HEK293 (cell line): ENCODE measurements around the gene TRAPPC1.

ENCODE experiments used
- CTCF ChIA-PET: fragments of 350-600 bp; formaldehyde crosslinking; extraction: SDS; loops from one replicate; lab custom pipeline; 2021; ENCODE audit warnings: antibody characterized with exemption; lab: Yijun Ruan, JAX
- POLR2A ChIA-PET: fragments of 300-600 bp; formaldehyde crosslinking; extraction: SDS; loops from one replicate; lab custom pipeline; 2020; ENCODE audit warnings: antibody characterized with exemption, inconsistent platforms; lab: Yijun Ruan, JAX
- H3K27ac ChIP-seq: fragments of 200-500 bp; sonication (Bioruptor generic); 2 replicates; pipeline ENCODE4 v1.5.1; 2014; ENCODE audit warnings: low read depth, low read length, control low read depth, inconsistent platforms; ENCODE audit errors: extremely low read depth
- H3K36me3 ChIP-seq, 2 experiments: fragments of 200-500 bp in 1 of 2; sonication (Bioruptor generic) in 1 of 2; 1 replicate in 1 of 2; 2 replicates in 1 of 2; pipeline ENCODE4 v1.5.1; 2014 to 2017; ENCODE audit warnings: inconsistent platforms in 2 of 2, low read length in 2 of 2; ENCODE audit not compliant: control insufficient read depth in 2 of 2, insufficient read depth in 1 of 2
- H3K4me1 ChIP-seq: fragments of 200-500 bp; sonication (Bioruptor generic); 2 replicates; pipeline ENCODE4 v1.5.1; 2014; ENCODE audit warnings: mild to moderate bottlenecking, low read length, inconsistent platforms; ENCODE audit not compliant: control insufficient read depth, insufficient read depth
- H3K4me3 ChIP-seq: 2 replicates; pipeline ENCODE4 v1.5.1; 2011; ENCODE audit warnings: low read depth, mild to moderate bottlenecking, control low read depth, low read length, moderate library complexity
- H3K9me3 ChIP-seq: fragments of 200-500 bp; sonication (Bioruptor generic); 2 replicates; pipeline ENCODE4 v1.5.1; 2014; ENCODE audit warnings: low read depth, low read length, inconsistent platforms; ENCODE audit not compliant: control insufficient read depth, insufficient read depth
- GFI1B ChIP-seq: fragments of 450-650 bp; formaldehyde crosslinking; IDR thresholded peaks from 2 replicates; pipeline ENCODE4 v1.5.1; 2016; ENCODE audit warnings: missing biosample characterization, missing genetic modification characterization
- GLI2 ChIP-seq: fragments of 450-650 bp; formaldehyde crosslinking; IDR thresholded peaks from 2 replicates; pipeline ENCODE4; 2017; ENCODE audit warnings: missing biosample characterization, missing genetic modification characterization, low read depth, borderline replicate concordance
- HOXC10 ChIP-seq: sonication (generic); formaldehyde crosslinking; IDR thresholded peaks from 2 replicates; pipeline ENCODE4 v1.8.1; 2023; ENCODE audit warnings: mild to moderate bottlenecking, missing genetic modification reagents
- IKZF3 ChIP-seq: fragments of 450-650 bp; IDR thresholded peaks from 2 replicates; pipeline ENCODE4 v1.5.0; 2018; ENCODE audit warnings: missing biosample characterization, mild to moderate bottlenecking, missing genetic modification characterization, moderate library complexity
- KLF10 ChIP-seq: fragments of 450-650 bp; IDR thresholded peaks from 2 replicates; pipeline ENCODE4 v1.5.1; 2018; ENCODE audit warnings: missing biosample characterization, mild to moderate bottlenecking, missing genetic modification characterization
- PATZ1 ChIP-seq: fragments of 450-650 bp; formaldehyde crosslinking; IDR thresholded peaks from 2 replicates; pipeline ENCODE4 v1.5.1; 2016; ENCODE audit warnings: missing biosample characterization, missing genetic modification characterization
- PBX3 ChIP-seq: sonication (generic); formaldehyde crosslinking; IDR thresholded peaks from 2 replicates; pipeline ENCODE4 v1.8.1; 2022; ENCODE audit warnings: mild to moderate bottlenecking, moderate library complexity, missing genetic modification reagents
- PRDM1 ChIP-seq: fragments of 450-650 bp; formaldehyde crosslinking; IDR thresholded peaks from 2 replicates; pipeline ENCODE4; 2016; ENCODE audit warnings: missing biosample characterization, missing genetic modification characterization
- PRDM4 ChIP-seq: fragments of 450-650 bp; formaldehyde crosslinking; IDR thresholded peaks from 2 replicates; pipeline ENCODE4 v1.5.1; 2017; ENCODE audit warnings: missing biosample characterization, missing genetic modification characterization
- REPIN1 ChIP-seq: fragments of 450-650 bp; formaldehyde crosslinking; IDR thresholded peaks from 2 replicates; pipeline ENCODE4 v1.5.1; 2017; ENCODE audit warnings: missing biosample characterization, missing genetic modification characterization, low read depth
- REST ChIP-seq: fragments of 450-650 bp; formaldehyde crosslinking; IDR thresholded peaks from 2 replicates; pipeline ENCODE4 v1.5.1; 2016; ENCODE audit warnings: missing biosample characterization, missing genetic modification characterization
- ZBTB26 ChIP-seq: fragments of 450-650 bp; formaldehyde crosslinking; optimal IDR thresholded peaks from 2 replicates; pipeline ENCODE3; 2016; ENCODE audit warnings: missing biosample characterization, mild to moderate bottlenecking, missing genetic modification characterization
- ZNF10 ChIP-seq: fragments of 450-650 bp; formaldehyde crosslinking; IDR thresholded peaks from 2 replicates; pipeline ENCODE4 v1.5.1; 2017; ENCODE audit warnings: missing biosample characterization, missing genetic modification characterization
- ZNF138 ChIP-seq: fragments of 450-650 bp; formaldehyde crosslinking; IDR thresholded peaks from 2 replicates; pipeline ENCODE4 v1.5.1; 2016; ENCODE audit warnings: missing biosample characterization, missing genetic modification characterization, borderline replicate concordance
- ZNF248 ChIP-seq: fragments of 450-650 bp; formaldehyde crosslinking; IDR thresholded peaks from 2 replicates; pipeline ENCODE4 v1.5.1; 2017; ENCODE audit warnings: missing biosample characterization, missing genetic modification characterization
- ZNF292 ChIP-seq: fragments of 450-650 bp; formaldehyde crosslinking; IDR thresholded peaks from 2 replicates; pipeline ENCODE4 v1.5.1; 2016; ENCODE audit warnings: low read depth, missing biosample characterization, missing genetic modification characterization, borderline replicate concordance
- ZNF548 ChIP-seq: fragments of 450-650 bp; formaldehyde crosslinking; IDR thresholded peaks from 2 replicates; pipeline ENCODE4 v1.5.1; 2016; ENCODE audit warnings: missing biosample characterization, missing genetic modification characterization
- ZNF555 ChIP-seq: fragments of 450-650 bp; formaldehyde crosslinking; conservative IDR thresholded peaks from 2 replicates; pipeline ENCODE4 v1.5.1; 2017; ENCODE audit warnings: missing biosample characterization, mild to moderate bottlenecking, missing genetic modification characterization, inconsistent platforms
- ZNF621 ChIP-seq: fragments of 450-650 bp; formaldehyde crosslinking; IDR thresholded peaks from 2 replicates; pipeline ENCODE4 v1.5.1; 2017; ENCODE audit warnings: missing biosample characterization, missing genetic modification characterization
- ZNF692 ChIP-seq: fragments of 450-650 bp; formaldehyde crosslinking; IDR thresholded peaks from 2 replicates; pipeline ENCODE4 v1.5.1; 2016; ENCODE audit warnings: missing biosample characterization, missing genetic modification characterization

TRAPPC1 gene

GRCh38 chr17:7969433-7969832, 37.7 kb upstream of the TRAPPC1 start:
- POLR2A ChIA-PET: no interaction called here
- Histone ChIP-seq H3K36me3 (no peaks in the 10 kb centered on the region), H3K27ac (no peak overlapping the region), H3K4me1 (no peaks in the 10 kb centered on the region), H3K9me3 (no peaks in the 10 kb centered on the region), H3K4me3 (no peak overlapping the region)
- CTCF ChIA-PET: interaction anchor here (0.6 to 0.7 kb wide), 2 partner anchors 13 to 55 kb away, joined by 3 to 4 read pairs; no protein-coding TSS in a partner anchor
- TF ChIP-seq ZNF621 (no peak), HOXC10 (CRISPR knock-in tag) (no peak), ZNF292 (tag by site-specific recombination) (no peak), IKZF3 (tag by site-specific recombination) (no peak), REPIN1 (no peak), REST (tag by site-specific recombination) (no peak), KLF10 (tag by site-specific recombination) (no peak), PBX3 (CRISPR knock-in tag) (no peak), PRDM4 (no peak), ZNF10 (tag by site-specific recombination) (no peak), PATZ1 (no peak), ZNF248 (tag by site-specific recombination) (no peak), ZBTB26 (tag by site-specific recombination) (no peak), ZNF138 (tag by site-specific recombination) (no peak), ZNF548 (tag by site-specific recombination) (no peak), GLI2 (no peak), ZNF692 (tag by site-specific recombination) (no peak), GFI1B (tag by site-specific recombination) (no peak), ZNF555 (tag by site-specific recombination) (no peak), PRDM1 (no peak)
